HG03175 (cell line): ENCODE results near the gene GRID2.

Experiments
- ATAC-seq: cut with Tn5 transposase; IDR thresholded peaks from one replicate; pipeline ENCODE4 v1.9.1; 2021; ENCODE audit warnings: mild to moderate bottlenecking, moderate library complexity; ENCODE audit not compliant: unreplicated experiment

The GRID2 gene

GRCh38 chr4:92677805-92678204 lies 374.0 kb downstream of the GRID2 start:
- ATAC-seq, result no peak

GRCh38 chr4:92678292-92678691 lies 374.5 kb downstream of the GRID2 start:
- no peak for ATAC-seq

GRCh38 chr4:92679149-92679548 lies 375.4 kb downstream of the GRID2 start:
- no peak for ATAC-seq

GRCh38 chr4:92714640-92715039 lies 410.9 kb downstream of the GRID2 start:
- no peak for ATAC-seq

GRCh38 chr4:92733231-92733630 lies 429.5 kb downstream of the GRID2 start:
- no peak for ATAC-seq

GRCh38 chr4:92735025-92735665 lies 431.4 kb downstream of the GRID2 start:
- ATAC-seq, result no peak

- no peak for ATAC-seq
Measured at GRCh38 chr4:92760433-92760832, 456.7 kb downstream of the GRID2 start.

- no peak for ATAC-seq
Measured at GRCh38 chr4:92776080-92776479, 472.3 kb downstream of the GRID2 start.

GRCh38 chr4:92789741-92790140 lies 486.0 kb downstream of the GRID2 start:
- no peak for ATAC-seq

- ATAC-seq, result no peak
Measured at GRCh38 chr4:92791871-92792440, 488.2 kb downstream of the GRID2 start.

- no peak for ATAC-seq
Measured at GRCh38 chr4:92809381-92809780, 505.6 kb downstream of the GRID2 start.

- no peak for ATAC-seq
Measured at GRCh38 chr4:92812652-92813051, 508.9 kb downstream of the GRID2 start.

GRCh38 chr4:92814677-92815076 lies 510.9 kb downstream of the GRID2 start:
- no peak for ATAC-seq

GRCh38 chr4:92825256-92825655 lies 521.5 kb downstream of the GRID2 start:
- ATAC-seq, result no peak

GRCh38 chr4:92825791-92826190 lies 522.0 kb downstream of the GRID2 start:
- ATAC-seq, result no peak

GRCh38 chr4:92830771-92831170 lies 527.0 kb downstream of the GRID2 start:
- no peak for ATAC-seq

GRCh38 chr4:92840880-92841279 lies 537.1 kb downstream of the GRID2 start:
- no peak for ATAC-seq

GRCh38 chr4:92843784-92844183 lies 540.0 kb downstream of the GRID2 start:
- no peak for ATAC-seq

GRCh38 chr4:92847026-92847425 lies 543.3 kb downstream of the GRID2 start:
- ATAC-seq, result no peak

GRCh38 chr4:92862509-92862908 lies 558.7 kb downstream of the GRID2 start:
- ATAC-seq, result no peak

- no peak for ATAC-seq
Measured at GRCh38 chr4:92864096-92864495, 560.3 kb downstream of the GRID2 start.

- ATAC-seq, result no peak
Measured at GRCh38 chr4:92872604-92873003, 568.8 kb downstream of the GRID2 start.

GRCh38 chr4:92885632-92886031 lies 581.9 kb downstream of the GRID2 start:
- no peak for ATAC-seq
